A549 (cell line): ENCODE data around the gene SGCD.

ENCODE experiments used
- BHLHE40 ChIP-seq: IDR thresholded peaks from 2 replicates; pipeline ENCODE4 v1.6.1; 2012; ENCODE audit warnings: low read depth, low read length, inconsistent platforms
- CTCF ChIP-seq: fragments of >200 bp; sonication (Bioruptor Twin); formaldehyde crosslinking; IDR thresholded peaks from 3 replicates; pipeline ENCODE4 v1.5.1; 2016
- EP300 ChIP-seq, 2 experiments: fragments of >200 bp; sonication (Bioruptor Twin); formaldehyde crosslinking; IDR thresholded peaks; 2 replicates in 1 of 2; 3 replicates in 1 of 2; pipeline ENCODE4 v1.6.1; 2016 to 2017
- GATA3 ChIP-seq: IDR thresholded peaks from 2 replicates; pipeline ENCODE4 v1.6.1; 2012; ENCODE audit warnings: borderline replicate concordance
- JUN ChIP-seq, 2 experiments: fragments of >200 bp; sonication (Bioruptor Twin); formaldehyde crosslinking; IDR thresholded peaks; 2 replicates in 1 of 2; 3 replicates in 1 of 2; pipeline ENCODE4 v1.6.1; 2016 to 2017
- POLR2A ChIP-seq: IDR thresholded peaks from 2 replicates; pipeline ENCODE4 v1.6.1; 2012; ENCODE audit warnings: mild to moderate bottlenecking, low read length
- RFX5 ChIP-seq: fragments of 450-650 bp; IDR thresholded peaks from 2 replicates; pipeline ENCODE4 v1.7.1; 2014; ENCODE audit warnings: antibody characterized with exemption, mild to moderate bottlenecking, moderate library complexity
- TFCP2L1 ChIP-seq: fragments of 250-450 bp; sonication (Bioruptor Pico); IDR thresholded peaks from 2 replicates; pipeline ENCODE4 v1.5.0; 2021; ENCODE audit warnings: mild to moderate bottlenecking
- TP53 ChIP-seq: fragments of 250-450 bp; sonication (Bioruptor Pico); IDR thresholded peaks from 2 replicates; pipeline ENCODE4 v1.5.0; 2021; ENCODE audit warnings: mild to moderate bottlenecking, moderate library complexity
- USF2 ChIP-seq: fragments of 450-650 bp; IDR thresholded peaks from 2 replicates; pipeline ENCODE4 v1.6.1; 2014; ENCODE audit warnings: antibody characterized with exemption
- ZSCAN20 ChIP-seq: fragments of 250-450 bp; sonication (Bioruptor Pico); IDR thresholded peaks from 2 replicates; pipeline ENCODE4 v1.8.0; 2022; ENCODE audit warnings: mild to moderate bottlenecking, moderate library complexity
- TF ChIP-seq, protein P1 (sequence below): IDR thresholded peaks from 2 replicates; pipeline ENCODE4 v1.6.1; 2012
- TF ChIP-seq, protein P2 (sequence below): IDR thresholded peaks from 2 replicates; pipeline ENCODE4 v1.6.1; 2012; ENCODE audit warnings: low read depth, borderline replicate concordance

GRCh38 chr5:156401804-156402203, 74.8 kb downstream of the SGCD start:
- TF ChIP-seq CTCF (no peak), ZSCAN20 (CRISPR knock-in tag) (no peak), JUN (IDR thresholded peaks at IDR 0.05) (no peak), USF2 (no peak), POLR2A (no peak), EP300 (IDR thresholded peaks at IDR 0.05) (no peak), RFX5 (no peak), BHLHE40 (no peak), TFCP2L1 (no peak), TP53 (CRISPR knock-in tag) (no peak), GATA3 (no peak)
- TF ChIP-seq, protein P1, sequence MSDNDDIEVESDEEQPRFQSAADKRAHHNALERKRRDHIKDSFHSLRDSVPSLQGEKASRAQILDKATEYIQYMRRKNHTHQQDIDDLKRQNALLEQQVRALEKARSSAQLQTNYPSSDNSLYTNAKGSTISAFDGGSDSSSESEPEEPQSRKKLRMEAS: no peak
- TF ChIP-seq, protein P2, sequence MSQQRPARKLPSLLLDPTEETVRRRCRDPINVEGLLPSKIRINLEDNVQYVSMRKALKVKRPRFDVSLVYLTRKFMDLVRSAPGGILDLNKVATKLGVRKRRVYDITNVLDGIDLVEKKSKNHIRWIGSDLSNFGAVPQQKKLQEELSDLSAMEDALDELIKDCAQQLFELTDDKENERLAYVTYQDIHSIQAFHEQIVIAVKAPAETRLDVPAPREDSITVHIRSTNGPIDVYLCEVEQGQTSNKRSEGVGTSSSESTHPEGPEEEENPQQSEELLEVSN: no peak
